ENCODE measurements around the gene MYORG.

DNA sequence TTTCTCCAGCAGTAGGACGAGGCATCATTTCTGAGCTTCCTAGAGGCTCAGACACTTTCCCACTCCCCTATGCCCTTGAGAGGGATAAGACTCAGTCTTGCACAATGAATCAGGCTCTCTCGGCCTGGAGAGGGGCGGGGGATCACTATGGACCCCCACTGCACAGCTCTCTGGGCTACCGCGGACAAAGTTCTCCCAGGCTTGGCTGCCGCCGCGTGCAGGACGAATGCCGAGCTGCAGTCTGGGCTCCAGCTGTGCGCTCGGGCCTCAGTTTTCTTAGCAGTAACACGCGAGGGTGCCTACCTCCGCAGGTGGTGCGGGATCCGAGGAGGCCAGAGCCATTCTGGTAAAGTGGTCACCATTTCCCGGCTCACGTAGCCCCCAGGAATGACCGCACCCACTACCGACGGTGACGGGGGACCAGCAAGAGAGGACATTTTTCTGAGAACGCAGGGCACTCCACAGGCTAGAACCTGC is 3.4 kb upstream of the MYORG start:
- no peak for TF ChIP-seq POLR2A (IDR thresholded peaks at IDR 0.05)
- TF ChIP-seq, protein P1, sequence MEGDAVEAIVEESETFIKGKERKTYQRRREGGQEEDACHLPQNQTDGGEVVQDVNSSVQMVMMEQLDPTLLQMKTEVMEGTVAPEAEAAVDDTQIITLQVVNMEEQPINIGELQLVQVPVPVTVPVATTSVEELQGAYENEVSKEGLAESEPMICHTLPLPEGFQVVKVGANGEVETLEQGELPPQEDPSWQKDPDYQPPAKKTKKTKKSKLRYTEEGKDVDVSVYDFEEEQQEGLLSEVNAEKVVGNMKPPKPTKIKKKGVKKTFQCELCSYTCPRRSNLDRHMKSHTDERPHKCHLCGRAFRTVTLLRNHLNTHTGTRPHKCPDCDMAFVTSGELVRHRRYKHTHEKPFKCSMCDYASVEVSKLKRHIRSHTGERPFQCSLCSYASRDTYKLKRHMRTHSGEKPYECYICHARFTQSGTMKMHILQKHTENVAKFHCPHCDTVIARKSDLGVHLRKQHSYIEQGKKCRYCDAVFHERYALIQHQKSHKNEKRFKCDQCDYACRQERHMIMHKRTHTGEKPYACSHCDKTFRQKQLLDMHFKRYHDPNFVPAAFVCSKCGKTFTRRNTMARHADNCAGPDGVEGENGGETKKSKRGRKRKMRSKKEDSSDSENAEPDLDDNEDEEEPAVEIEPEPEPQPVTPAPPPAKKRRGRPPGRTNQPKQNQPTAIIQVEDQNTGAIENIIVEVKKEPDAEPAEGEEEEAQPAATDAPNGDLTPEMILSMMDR (IDR thresholded peaks at IDR 0.05), result no peak

Data from right lobe of liver (tissue), 4 donors.